Activated T-helper 2 cell treated with anti-CD3 and anti-CD28 coated beads, Interferon-gamma antibody, Interleukin-2, Interleukin-4, amounts not matched to agents 10 μg/mL and 5 μg/mL and 100 μg/mL, durations not matched to agents 14 hours and 24 hours and 36 hours (primary cell): ENCODE data around the gene SNRNP40. TPM values are rescaled to one million over a fixed set of nuclear protein-coding genes. Genes with fewer than 3 reads are reported as not detected.
"Not testable (repeated sequence)": the region's sequence is repeated elsewhere in the genome, so short reads cannot be mapped to it uniquely, and the experiment has no call there.

Experiments used
- DNase-seq: peaks from one replicate; pipeline ENCODE4 v3.0.0; 2021; ENCODE audit warnings: low spot score
- H3K27ac Mint-ChIP-seq: one replicate; pipeline ENCODE4 v1.8.0; 2021; ENCODE audit warnings: mixed read lengths
- H3K27me3 Mint-ChIP-seq: one replicate; pipeline ENCODE4 v1.8.0; 2021; ENCODE audit warnings: low read depth, mixed read lengths
- H3K36me3 Mint-ChIP-seq: one replicate; pipeline ENCODE4 v1.8.0; 2021; ENCODE audit warnings: low read depth, mixed read lengths
- H3K4me1 Mint-ChIP-seq: one replicate; pipeline ENCODE4 v1.8.0; 2021; ENCODE audit warnings: low read depth, mixed read lengths
- H3K4me3 Mint-ChIP-seq: one replicate; pipeline ENCODE4 v1.8.0; 2021; ENCODE audit warnings: low read depth, mild to moderate bottlenecking, moderate library complexity, mixed read lengths
- H3K9me3 Mint-ChIP-seq: one replicate; pipeline ENCODE4 v1.8.0; 2021; ENCODE audit warnings: mixed read lengths
- intact Hi-C: fragments of 100-400 bp; cut with micrococcal nuclease; formaldehyde crosslinking; loops from one replicate; pipeline ENCODE4 v1.15.1; 2023
- total RNA-seq: library from RNA; stranded (reverse); gene quantifications from 2 replicates; pipeline ENCODE4 v1.2.3, GENCODE V29; 2022

The SNRNP40 gene
- total RNA-seq, 1 donor from 2014 or later, result 115 TPM

GRCh38 chr1:31264790-31265386, 31.7 kb downstream of the SNRNP40 start:
- no peak for DNase-seq
- H3K4me1 Mint-ChIP-seq, result no peaks in the 10 kb centered on the region
- H3K9me3 Mint-ChIP-seq, result no peaks in the 10 kb centered on the region
- intact Hi-C loops, result no loop called here
- no peaks in the 10 kb centered on the region for H3K27me3 Mint-ChIP-seq
- no peak overlapping the region for H3K4me3 Mint-ChIP-seq
- peaks cover 58% of the 10 kb centered on the region for H3K36me3 Mint-ChIP-seq
- no peak overlapping the region for H3K27ac Mint-ChIP-seq

- DNase-seq, result no peak
- Mint-ChIP-seq H3K9me3 (no peaks in the 10 kb centered on the region), H3K36me3 (peaks cover 59% of the 10 kb centered on the region), H3K27ac (no peak overlapping the region), H3K4me3 (no peak overlapping the region), H3K27me3 (no peaks in the 10 kb centered on the region), H3K4me1 (no peaks in the 10 kb centered on the region)
- intact Hi-C loops, result no loop called here
These were observed 33.2 kb downstream of the SNRNP40 start for GRCh38 chr1:31263408-31263807.

DNA sequence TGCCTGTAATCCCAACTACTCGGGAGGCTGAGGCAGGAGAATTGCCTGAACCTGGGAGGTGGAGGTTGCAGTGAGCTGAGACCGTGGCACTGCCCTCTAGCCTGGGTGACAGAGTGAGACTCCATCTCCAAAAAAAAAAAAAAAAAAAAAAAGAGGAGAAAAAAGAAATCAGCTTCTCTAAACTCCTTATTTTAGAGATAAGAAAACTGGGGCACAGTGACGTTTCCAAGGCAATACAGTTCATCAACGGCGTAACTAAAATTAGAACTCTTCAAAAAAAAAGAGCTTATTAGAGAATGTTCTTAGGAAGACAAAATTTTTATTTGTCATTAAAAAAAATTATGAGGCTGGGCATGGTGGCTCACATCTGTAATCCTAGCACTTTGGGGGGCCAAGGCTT, 34.2 kb downstream of the SNRNP40 start:
- intact Hi-C loops, H3K4me3 Mint-ChIP-seq, H3K4me1 Mint-ChIP-seq, H3K27ac Mint-ChIP-seq, H3K27me3 Mint-ChIP-seq, H3K9me3 Mint-ChIP-seq, DNase-seq: not testable (repeated sequence)
- peaks cover 59% of the 10 kb centered on the region for H3K36me3 Mint-ChIP-seq

DNA sequence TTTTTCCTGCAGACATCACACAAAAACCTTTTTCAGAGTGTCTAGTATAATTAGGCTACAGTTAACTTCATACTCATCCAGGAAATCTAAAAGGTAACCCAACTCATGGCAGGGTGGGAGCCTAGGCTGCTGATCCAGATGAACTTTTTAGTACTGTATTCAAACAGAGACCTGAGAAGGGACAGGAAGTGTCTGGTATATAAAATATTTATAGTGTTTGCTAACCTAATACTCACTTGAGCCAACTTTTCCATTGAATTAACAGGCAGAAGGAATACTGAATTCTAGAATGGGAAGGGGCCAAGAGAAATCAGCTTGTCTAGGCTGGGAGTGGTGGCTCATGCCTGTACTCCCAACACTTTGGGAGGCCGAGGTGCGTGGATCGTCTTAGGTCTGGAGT, 34.7 kb downstream of the SNRNP40 start:
- no peaks in the 10 kb centered on the region for H3K27me3 Mint-ChIP-seq
- no peak overlapping the region for H3K27ac Mint-ChIP-seq
- no peaks in the 10 kb centered on the region for H3K4me1 Mint-ChIP-seq
- H3K36me3 Mint-ChIP-seq, result peaks cover 59% of the 10 kb centered on the region
- intact Hi-C loops, result no loop called here
- no peaks in the 10 kb centered on the region for H3K9me3 Mint-ChIP-seq
- no peak for DNase-seq
- no peak overlapping the region for H3K4me3 Mint-ChIP-seq

- Mint-ChIP-seq H3K4me1 (no peaks in the 10 kb centered on the region), H3K36me3 (peaks cover 42% of the 10 kb centered on the region), H3K4me3 (no peak overlapping the region), H3K27me3 (no peaks in the 10 kb centered on the region), H3K9me3 (no peaks in the 10 kb centered on the region), H3K27ac (no peak overlapping the region)
- no peak for DNase-seq
- intact Hi-C loops, result no loop called here
These were observed 36.8 kb downstream of the SNRNP40 start for GRCh38 chr1:31259746-31260145.

- no peaks in the 10 kb centered on the region for H3K4me1 Mint-ChIP-seq
- no peaks in the 10 kb centered on the region for H3K27me3 Mint-ChIP-seq
- no peak overlapping the region for H3K27ac Mint-ChIP-seq
- intact Hi-C loops, result no loop called here
- H3K9me3 Mint-ChIP-seq, result no peaks in the 10 kb centered on the region
- no peak for DNase-seq
- H3K36me3 Mint-ChIP-seq, result peaks cover 34% of the 10 kb centered on the region
- no peak overlapping the region for H3K4me3 Mint-ChIP-seq
These were observed 38.0 kb downstream of the SNRNP40 start for GRCh38 chr1:31258581-31258980.

DNA sequence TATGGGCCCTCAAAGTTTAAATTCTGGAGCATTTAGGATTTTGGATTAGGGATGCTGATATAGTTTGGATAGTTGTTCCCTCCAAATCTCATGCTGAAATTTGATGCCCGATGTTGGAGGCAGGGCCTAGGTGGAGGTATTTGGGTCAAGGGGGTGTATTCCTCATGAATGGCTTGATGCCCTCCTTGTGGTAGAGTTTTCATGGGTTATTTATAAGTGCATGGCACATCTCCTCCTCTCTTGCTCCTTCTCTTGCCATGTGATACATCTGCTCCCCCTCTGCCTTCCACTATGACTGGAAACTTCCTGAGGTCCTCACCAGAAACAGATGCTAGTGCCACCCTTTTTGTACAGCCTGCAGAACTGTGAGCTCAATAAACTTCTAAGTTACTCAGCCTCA, 39.4 kb downstream of the SNRNP40 start:
- H3K9me3 Mint-ChIP-seq, result no peaks in the 10 kb centered on the region
- no peak for DNase-seq
- no peak overlapping the region for H3K4me3 Mint-ChIP-seq
- no peak overlapping the region for H3K27ac Mint-ChIP-seq
- H3K36me3 Mint-ChIP-seq, result peaks cover 34% of the 10 kb centered on the region
- H3K27me3 Mint-ChIP-seq, result no peaks in the 10 kb centered on the region
- H3K4me1 Mint-ChIP-seq, result no peaks in the 10 kb centered on the region
- intact Hi-C loops, result no loop called here

- intact Hi-C loops, result no loop called here
- H3K27me3 Mint-ChIP-seq, result no peaks in the 10 kb centered on the region
- H3K9me3 Mint-ChIP-seq, result no peaks in the 10 kb centered on the region
- no peak overlapping the region for H3K27ac Mint-ChIP-seq
- no peak for DNase-seq
- no peaks in the 10 kb centered on the region for H3K36me3 Mint-ChIP-seq
- H3K4me3 Mint-ChIP-seq, result no peak overlapping the region
- H3K4me1 Mint-ChIP-seq, result no peaks in the 10 kb centered on the region
These were observed 46.7 kb downstream of the SNRNP40 start for GRCh38 chr1:31249854-31250253.

- no peak for DNase-seq
- H3K27me3 Mint-ChIP-seq, result peaks cover 6% of the 10 kb centered on the region
- no peaks in the 10 kb centered on the region for H3K36me3 Mint-ChIP-seq
- H3K4me1 Mint-ChIP-seq, result no peaks in the 10 kb centered on the region
- H3K4me3 Mint-ChIP-seq, result no peak overlapping the region
- H3K9me3 Mint-ChIP-seq, result no peaks in the 10 kb centered on the region
- H3K27ac Mint-ChIP-seq, result no peak overlapping the region
- intact Hi-C loops, result no loop called here
These were observed 48.3 kb downstream of the SNRNP40 start for GRCh38 chr1:31248276-31248675.

- no peak overlapping the region for H3K4me3 Mint-ChIP-seq
- no peak overlapping the region for H3K27ac Mint-ChIP-seq
- no peak for DNase-seq
- peaks cover 20% of the 10 kb centered on the region for H3K27me3 Mint-ChIP-seq
- H3K9me3 Mint-ChIP-seq, result no peaks in the 10 kb centered on the region
- intact Hi-C loops, result no loop called here
- peaks cover 5% of the 10 kb centered on the region for H3K4me1 Mint-ChIP-seq
- H3K36me3 Mint-ChIP-seq, result no peaks in the 10 kb centered on the region
These were observed 52.3 kb downstream of the SNRNP40 start for GRCh38 chr1:31244326-31244725.

DNA sequence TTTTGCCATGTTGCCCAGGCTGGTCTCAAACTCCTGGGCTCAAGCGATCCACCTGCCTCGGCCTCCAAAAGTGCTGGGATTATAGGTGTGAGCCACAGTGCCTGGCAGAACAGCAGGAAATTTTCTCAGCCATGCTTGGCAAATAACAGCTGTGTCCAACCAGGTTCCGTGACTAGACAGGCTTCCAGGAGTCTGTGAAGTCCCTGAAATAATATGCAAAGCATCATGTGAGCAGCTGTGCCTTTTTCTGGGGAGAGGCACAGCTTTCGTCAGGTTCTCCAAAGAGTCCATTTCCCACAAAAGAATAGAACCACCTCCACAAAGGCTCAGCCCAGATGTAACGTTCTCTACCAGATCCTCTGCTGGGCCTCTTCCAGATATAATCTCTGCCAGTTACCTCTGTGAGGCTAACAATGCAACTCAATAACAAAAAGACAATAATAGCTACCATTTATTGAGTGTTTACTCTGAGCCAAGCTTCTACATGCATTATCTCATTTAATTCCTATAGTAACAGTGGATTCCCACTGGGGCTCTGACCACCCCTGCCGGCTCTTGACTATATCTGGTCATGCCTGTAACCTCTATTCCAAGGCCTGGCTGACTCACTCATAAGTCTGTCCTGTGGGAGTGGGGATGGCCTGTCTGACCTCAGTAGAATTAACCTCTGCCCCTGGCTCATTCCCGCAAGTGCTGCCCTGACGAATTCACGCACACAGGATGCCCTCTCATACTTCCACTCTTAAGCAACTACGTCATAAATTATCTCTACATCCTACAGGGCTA, 52.9 kb downstream of the SNRNP40 start:
- no peaks in the 10 kb centered on the region for H3K36me3 Mint-ChIP-seq

DNA sequence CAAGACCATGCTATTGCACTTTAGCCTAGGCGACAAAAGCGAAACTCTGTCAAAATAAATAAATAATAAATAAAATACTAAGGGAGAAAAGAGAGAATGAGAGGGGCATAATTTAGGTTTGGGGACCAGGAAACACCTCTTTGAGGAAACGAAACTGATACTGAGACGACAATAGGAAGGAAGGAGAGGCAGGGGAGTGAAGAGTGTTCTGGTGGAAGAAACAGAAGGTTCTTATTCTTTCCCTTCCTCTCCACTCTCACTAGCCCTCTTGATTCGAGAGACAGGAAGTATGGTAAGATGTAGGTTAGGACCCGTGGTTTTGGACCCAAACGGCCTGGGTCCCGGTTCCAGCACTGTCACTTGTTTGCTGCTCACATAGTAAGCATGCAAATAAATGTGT, 55.3 kb downstream of the SNRNP40 start:
- intact Hi-C loops, result no loop called here
- Mint-ChIP-seq H3K4me1 (peaks cover 11% of the 10 kb centered on the region), H3K4me3 (no peak overlapping the region), H3K27me3 (peaks cover 45% of the 10 kb centered on the region), H3K9me3 (no peaks in the 10 kb centered on the region), H3K27ac (no peak overlapping the region), H3K36me3 (no peaks in the 10 kb centered on the region)
- DNase-seq, result no peak

More for the DNA sequence above, 52.9 kb downstream of the SNRNP40 start:
- no peak for DNase-seq
- Mint-ChIP-seq H3K27ac (no peak overlapping the region), H3K27me3 (peaks cover 25% of the 10 kb centered on the region), H3K9me3 (no peaks in the 10 kb centered on the region), H3K4me1 (peaks cover 10% of the 10 kb centered on the region), H3K4me3 (no peak overlapping the region)
- intact Hi-C loops, result no loop called here

DNA sequence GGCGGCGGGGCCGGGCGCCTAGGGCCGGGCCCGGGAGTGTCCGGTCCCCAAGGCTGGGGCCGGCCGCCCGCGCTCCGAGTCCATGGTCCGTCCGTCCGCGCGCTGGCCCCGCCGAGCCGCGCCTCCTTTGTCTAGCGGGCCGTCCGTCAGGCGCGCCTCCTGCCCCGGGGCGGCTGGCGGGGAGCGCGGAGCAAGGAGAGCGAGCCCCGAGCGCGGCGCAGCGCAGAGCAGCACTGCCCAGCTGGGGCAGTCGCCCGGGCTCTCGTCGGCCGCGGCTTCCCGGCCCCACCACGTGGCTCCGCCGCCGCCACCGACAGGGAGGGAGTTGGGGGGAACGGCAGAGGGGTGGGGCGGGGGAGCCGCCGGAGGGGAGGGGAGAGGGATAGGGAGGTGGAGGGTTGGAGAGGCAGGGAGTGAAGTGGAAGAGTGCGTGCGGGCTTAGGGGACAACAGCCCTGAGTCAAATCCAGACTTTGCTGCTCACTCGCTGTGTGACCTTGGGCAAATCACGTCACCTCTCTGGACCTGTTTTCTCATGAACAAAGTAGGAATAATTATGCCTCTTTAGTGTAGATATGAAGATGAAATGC, 56.8 kb downstream of the SNRNP40 start, which contains the start of gene NKAIN1:
TSS of gene NKAIN1 (minus strand) at position 235 of the 589 bp plus-strand sequence. CDS start 340 bp downstream, outside the sequence.
- DNase-seq, result no peak
- Mint-ChIP-seq H3K4me3 (peak within 1 kb of the TSS; percentile 41), H3K36me3 (no peaks in the 10 kb centered on the region)

More for the DNA sequence above, 56.8 kb downstream of the SNRNP40 start, which contains the start of gene NKAIN1:
- Mint-ChIP-seq H3K27me3 (peaks cover 57% of the 10 kb centered on the region), H3K27ac (no peak within 1 kb of the TSS), H3K4me1 (peaks cover 11% of the 10 kb centered on the region), H3K9me3 (no peaks in the 10 kb centered on the region)
- intact Hi-C loops, result no loop called here
